ELR (cell line): ENCODE data around the gene PGAM4.
"Not testable (repeated sequence)": the region's sequence is repeated elsewhere in the genome, so short reads cannot be mapped to it uniquely, and the experiment has no call there.

Experiments
- DNase-seq: peaks from one replicate; pipeline ENCODE4 v3.0.0-alpha.2; 2015; ENCODE audit warnings: low read depth

PGAM4 gene

DNA sequence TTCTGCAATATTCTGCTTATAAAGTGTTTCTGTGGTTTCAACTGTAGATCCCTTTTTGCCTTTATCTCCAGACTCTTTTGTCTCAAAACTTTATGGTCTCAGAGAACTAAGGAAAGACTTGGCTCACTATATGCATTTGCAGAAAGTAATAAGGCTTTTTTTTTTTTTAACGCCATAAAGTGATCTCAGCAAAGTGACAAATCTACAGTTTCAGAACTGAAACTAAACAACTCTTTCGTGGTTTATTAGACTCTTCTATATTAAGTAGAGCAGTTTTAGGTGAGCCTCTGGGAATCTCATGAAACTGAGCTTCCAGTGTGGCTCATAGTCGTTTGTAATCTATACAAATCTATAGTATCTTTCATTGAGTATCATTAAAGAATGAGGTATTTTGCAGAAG is 43.7 kb downstream of the PGAM4 start:
- no peak for DNase-seq

DNA sequence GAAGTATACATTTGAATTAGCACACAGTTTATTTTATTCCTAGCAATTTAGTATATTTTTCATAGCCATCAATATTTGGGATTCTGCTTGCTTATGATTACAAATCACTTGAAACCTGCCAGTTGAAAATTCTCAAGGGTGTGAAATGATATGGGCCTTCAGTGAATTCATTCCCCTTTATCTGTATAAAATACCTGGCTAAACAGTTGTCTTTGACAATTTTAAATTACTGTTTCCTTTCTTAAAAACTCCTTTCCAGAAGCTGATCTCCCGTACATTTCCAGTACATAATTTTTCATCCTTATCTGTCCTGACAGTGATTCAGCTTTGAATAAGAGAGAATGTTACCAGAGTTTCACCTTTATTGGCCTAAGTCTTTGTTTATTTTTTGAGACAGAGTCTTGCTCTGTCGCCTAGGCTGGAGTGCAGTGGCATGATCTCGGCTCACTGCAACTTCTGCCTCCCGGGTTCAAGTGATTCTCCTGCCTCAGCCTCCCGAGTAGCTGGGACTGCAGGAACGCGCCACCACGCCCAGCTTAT is 45.0 kb downstream of the PGAM4 start:
- no peak for DNase-seq

DNA sequence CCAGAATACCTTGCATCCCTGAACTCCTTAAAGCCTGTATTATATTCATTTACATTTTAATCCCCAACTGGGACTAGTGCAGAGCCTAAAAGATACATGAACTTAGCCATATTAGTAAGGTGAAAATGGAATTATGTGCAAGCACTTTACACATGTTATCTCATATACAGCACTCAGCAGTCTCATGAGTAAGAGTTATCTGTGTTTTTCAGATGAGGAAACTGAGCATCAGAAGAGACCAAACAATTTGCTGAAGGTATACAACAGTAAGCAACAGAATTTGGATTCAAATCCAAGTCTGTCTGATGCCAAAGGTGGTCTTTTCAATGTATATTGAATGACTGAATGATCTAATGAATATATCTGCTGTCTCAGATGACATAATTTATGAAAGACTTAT is 46.7 kb downstream of the PGAM4 start:
- DNase-seq = no peak

DNA sequence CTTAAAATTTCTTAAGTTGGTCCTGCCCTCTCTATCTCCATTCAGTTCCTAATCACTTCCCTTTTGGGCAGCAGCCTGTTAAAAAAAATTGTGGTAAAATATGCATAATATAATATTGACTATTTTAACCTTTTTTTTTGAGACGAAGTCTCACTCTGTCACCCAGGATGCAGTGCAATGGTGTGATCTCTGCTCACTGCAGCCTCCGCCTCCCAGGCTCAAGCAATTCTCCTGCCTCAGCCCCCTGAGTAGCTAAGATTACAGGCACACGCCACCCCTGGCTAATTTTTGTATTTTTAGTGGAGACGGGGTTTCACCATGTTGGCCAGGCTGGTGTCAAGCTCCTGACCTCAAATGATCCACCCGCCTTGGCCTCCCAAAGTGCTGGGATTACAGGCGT is 50.1 kb downstream of the PGAM4 start:
- DNase-seq = not testable (repeated sequence)

DNA sequence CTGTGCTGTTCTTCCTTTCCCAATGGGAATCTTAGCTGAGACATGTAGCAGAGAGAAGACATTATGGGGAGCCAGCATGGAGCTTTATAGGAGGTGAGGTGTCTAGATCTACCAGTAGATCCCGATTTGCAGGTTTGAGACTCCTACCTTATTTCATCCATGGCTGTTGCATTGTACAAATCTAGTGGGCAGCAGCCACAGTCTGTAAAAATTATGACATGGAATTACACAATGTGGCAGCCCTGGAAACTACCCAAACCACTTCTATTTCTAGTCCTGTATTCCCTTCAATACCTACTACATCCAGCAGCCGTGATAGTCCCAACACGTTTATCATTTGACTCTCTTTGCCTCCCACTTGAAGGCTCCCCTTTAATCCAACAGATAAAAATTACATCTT is 50.9 kb downstream of the PGAM4 start:
- no peak for DNase-seq
